HG03280 (cell line): ENCODE data around the gene IVNS1ABP.

ENCODE experiments used
- ATAC-seq: cut with Tn5 transposase; IDR thresholded peaks from one replicate; pipeline ENCODE4 v1.9.1; 2021; ENCODE audit warnings: mild to moderate bottlenecking, moderate library complexity; ENCODE audit not compliant: unreplicated experiment

IVNS1ABP gene

DNA sequence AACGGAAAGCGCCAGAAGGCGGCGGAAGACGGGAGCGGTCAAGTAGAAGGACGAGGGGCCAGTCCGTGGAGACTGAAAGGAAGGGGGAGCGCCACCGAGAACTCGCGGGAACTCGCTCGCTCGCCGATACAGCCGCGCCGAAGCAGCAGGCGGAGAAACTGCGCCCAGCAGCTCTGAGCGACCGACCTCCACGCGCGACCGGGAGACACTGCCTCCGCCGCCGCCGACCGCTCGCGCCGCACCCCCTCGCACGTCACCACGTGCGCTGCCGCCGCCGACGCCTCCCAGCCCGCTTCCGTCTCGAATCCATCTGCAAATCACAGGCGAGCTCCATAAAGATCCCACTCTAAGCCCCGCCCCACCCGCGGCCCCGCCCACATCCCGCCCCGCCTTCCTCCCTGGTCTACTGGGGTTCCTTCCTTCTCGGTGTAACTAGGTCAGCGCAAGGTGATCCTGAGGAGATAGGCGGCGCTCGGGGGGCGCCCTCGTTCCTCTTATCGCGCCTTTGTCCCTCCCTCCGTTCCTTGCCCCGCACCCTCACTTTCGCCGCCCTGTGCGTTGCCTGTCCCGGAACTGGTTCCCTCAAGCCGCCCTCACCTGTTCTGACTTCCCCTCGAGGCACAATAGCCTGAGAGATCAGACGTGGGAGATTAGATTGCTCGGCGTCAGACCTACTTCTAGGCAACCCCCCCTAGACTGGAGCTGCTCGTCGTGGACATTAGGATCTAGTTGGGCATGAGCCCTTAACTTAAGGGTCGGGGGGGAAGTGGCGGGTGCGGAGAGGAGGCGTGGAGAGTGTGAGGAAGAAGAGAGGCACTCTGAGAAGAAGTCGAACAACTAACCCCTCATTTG lies at the start of gene IVNS1ABP:
TSS of gene IVNS1ABP (minus strand) at position 210 of the 852 bp plus-strand sequence. CDS start 7,750 bp downstream, outside the sequence.
- peak; percentile 71 for ATAC-seq

DNA sequence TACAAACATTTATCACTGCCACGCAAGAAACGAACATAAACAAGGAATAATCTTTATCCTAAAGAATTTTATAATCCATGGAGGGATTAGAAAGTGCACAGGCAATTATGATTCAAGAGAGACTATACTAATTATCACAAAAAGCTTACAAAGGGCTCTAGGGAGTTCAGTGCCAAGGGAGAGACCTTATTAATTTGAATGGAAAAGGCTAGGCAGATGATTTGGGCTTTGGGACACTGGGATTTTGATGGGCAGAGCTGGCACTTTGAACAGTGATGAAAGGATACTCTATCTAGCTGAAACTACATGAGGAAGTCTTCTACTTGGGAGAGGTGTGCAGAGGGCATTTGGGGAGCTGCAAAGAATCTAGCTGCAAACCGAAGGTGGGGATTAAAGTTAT lies 48.9 kb upstream of the IVNS1ABP start:
- no peak for ATAC-seq

DNA sequence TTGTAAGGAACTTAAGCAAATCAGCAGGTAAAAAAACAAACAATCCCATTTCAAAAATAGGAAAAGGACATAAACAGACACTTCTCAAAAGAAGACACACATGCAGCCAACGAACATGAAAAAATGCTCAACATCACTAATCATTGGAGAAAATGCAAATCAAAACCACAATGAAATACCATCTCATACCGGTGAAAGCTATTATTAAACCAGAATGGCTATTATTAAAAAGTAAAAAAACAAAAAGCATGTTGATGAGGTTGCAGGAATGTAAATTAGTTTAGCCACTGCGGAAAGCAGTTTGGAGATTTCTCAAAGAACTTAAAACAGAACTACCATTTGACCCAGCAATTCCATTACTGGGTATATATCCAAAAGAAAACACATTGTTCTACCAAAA lies 47.5 kb upstream of the IVNS1ABP start:
- peak; percentile 47 for ATAC-seq

DNA sequence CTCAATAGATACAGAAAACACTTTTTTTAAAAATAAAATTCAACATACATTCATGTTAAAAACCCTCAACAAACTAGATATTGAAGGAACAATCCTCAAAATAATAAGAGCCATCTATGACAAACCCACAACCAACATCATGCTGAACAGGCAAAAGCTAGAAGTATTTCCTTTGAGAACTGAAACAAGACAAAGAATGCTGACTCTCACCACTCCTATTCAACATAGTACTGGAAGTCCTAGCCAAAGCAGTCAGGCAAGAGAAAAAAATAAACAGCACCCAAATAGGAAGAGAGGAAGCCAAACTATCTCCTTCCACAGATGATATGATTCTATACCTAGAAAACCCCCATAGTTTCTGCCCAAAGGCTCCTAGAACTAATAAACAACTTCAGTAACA lies 46.2 kb upstream of the IVNS1ABP start:
- ATAC-seq, result no peak

DNA sequence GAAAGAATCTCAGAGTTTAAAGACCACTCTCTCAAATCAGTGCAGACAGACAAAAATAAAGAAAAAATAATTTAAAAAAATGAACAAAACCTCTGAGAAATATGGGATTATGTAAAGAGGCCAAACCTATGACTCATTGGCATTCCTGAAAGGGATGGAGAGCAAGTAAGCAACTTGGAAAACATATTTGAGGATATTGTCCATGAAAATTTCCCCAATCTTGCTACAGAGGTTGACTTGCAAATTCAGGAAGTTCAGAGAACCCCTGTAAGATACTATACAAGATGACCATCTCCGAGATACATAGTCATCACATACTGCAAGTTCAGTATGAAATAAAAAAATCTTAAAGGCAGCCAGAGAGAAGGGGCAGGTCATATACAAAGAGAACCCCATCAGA lies 43.7 kb upstream of the IVNS1ABP start:
- ATAC-seq, result no peak

DNA sequence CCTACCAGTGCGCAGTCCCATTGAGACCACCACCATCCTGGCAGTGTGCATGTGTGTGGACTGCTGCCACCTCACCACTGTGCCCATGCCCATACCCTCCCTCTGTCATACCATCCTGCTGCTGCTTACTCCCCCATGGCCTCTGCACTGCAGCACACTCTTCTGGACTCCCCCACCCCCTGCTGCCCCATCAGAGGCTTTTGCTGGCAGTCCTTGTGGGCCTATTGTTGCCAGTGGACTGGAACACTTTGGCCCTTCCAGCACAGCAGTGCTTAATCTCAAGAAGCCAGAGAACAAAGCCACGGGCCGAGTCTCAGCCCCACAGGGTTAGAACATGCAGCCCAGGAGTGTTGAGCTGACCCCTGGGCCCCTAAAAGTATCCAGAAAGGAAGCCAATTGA lies 41.9 kb upstream of the IVNS1ABP start:
- ATAC-seq, result no peak

DNA sequence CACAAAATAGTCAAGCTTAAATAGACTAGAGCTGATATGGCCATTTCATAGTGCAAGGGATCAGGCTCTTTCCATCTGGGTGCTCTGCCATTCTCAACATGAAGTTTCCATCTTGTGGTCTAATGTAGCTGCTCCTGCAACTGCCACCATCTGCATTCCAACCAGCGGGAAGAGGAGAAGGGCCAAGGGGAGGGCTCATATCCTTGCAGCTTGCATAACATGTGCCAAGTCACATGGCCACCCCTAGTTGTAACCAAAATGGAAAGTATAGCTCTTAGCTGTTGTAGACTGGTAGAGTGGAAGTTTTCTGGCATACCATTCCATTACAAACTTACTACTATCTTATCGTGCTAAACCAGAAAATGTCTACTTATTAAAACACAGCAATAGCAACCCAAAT lies 38.9 kb upstream of the IVNS1ABP start:
- ATAC-seq, result no peak

DNA sequence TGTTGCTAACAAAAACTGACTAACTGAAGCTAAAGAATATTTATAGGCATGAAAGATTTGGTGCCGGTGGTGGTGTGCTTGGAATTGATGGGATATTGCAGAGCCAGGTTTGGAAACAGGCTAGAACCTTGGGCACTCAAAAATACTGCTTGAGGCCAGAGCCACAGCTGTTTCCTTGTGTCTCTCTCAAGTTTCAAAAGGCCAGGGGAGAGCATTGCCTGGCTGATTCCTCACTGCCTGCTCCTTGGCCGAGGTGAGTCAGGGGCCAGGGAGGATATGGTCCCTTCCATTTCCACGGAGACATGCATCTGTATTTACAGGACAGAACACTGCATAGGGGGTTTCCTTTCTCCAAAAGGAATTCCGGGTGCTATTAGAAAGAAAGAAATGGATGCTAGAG lies 36.1 kb upstream of the IVNS1ABP start:
- no peak for ATAC-seq

DNA sequence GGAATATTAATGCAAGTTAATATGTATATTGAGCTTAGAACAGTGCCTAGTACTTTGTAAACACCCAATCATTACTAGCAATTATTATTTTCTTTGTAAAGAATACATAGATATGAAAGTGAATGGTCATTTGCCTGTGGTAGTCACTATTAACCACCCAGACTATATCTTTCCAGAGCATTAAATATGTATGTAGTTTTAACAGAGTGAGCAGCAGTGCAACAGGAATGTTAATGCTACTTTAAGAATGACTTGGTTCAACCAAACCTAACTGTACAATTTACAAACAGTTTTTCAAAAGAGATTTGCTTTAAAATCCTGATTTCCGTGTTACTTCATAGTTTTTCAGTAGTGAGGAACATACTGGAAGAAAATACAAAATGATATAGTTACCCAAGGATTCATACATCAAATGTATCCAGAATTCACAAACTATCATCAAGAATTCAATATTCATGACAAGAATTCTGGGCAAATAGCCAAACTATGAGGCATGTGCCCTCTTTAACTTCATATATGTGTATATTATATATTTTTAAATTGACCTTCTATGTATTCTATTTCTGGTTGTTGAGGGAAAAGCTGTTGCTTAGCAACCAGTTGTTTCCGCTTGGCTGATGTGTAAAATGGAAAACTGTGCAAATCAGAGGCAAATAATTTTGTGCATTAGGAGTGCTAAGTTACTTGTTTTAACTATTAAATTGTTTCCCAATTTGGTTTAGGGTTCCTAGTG lies 34.9 kb upstream of the IVNS1ABP start:
- ATAC-seq, result no peak

DNA sequence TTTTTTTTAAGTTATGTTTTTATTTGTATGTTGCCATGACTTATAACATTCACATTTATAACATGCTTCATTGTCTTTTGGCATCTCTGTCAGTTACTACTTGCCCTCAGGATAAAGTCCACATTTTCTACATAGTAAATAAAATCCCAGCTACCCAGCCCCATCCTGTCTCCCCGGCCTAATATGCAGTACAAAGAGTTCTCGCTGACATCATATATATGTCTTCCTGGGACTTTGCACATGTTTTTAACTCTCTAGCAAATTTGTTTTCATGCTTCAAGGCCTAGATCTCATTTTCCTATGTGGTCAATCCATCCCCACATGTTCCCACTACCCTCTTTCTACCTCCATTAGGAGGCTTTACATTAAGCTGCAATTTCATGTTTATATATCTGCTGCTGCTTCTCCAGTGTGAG lies 33.0 kb upstream of the IVNS1ABP start:
- no peak for ATAC-seq

DNA sequence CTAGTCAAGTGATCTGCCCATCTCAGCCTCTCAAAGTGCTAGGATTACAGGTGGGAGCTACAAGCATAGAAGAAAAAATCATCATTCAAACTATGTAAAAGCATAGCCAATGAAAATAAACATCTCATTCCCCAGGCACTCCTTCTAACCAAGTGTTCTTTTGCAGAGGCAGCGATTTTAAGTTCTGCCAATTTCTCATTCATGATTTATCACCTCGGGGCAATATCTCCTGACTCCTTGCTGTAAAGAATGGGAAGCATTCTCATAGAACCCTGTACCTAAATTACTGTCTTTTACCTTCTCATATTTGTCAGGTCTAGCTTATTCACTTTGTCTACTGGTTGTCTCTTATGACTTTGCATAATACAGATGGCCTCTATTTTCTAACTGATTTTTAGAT lies 32.5 kb upstream of the IVNS1ABP start:
- ATAC-seq, result no peak

DNA sequence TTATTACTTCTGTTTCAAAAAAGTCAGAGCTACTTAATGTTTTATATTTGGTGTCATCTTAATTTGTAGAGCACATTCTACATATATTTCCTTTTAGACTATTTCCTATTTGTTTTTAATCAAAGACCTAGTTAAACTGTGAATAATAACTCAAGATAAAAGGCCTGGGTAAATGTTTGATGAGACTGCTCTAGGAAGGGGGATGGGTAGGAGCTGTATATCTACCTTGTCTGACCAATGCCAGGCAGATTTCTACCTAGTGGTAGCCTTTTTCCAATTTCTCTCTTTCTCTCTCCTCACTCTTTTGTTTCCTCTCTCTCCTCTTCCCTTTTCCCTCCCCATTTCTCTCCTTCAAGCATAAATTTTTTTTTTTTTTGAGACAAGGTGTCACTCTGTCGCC lies 31.9 kb upstream of the IVNS1ABP start:
- ATAC-seq, result no peak

DNA sequence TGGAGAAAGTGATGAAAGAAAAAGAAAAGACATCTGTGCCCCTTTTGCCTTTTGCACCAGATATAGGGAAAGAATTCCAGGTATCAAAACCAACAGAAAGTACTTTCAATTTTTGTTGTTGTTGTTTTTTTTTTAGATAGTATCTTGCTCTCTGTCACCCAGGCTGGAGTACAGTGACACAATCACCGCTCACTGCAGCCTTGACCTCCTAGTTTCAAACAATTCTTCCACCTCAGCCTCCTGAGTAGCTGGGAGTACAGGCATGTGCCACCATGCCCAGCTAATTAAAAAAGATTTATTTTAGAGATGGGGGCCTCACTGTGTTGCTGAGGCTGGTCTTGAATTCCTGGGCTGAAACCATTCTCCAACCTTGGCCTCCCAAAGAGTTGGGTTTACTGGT lies 31.3 kb upstream of the IVNS1ABP start:
- no peak for ATAC-seq

DNA sequence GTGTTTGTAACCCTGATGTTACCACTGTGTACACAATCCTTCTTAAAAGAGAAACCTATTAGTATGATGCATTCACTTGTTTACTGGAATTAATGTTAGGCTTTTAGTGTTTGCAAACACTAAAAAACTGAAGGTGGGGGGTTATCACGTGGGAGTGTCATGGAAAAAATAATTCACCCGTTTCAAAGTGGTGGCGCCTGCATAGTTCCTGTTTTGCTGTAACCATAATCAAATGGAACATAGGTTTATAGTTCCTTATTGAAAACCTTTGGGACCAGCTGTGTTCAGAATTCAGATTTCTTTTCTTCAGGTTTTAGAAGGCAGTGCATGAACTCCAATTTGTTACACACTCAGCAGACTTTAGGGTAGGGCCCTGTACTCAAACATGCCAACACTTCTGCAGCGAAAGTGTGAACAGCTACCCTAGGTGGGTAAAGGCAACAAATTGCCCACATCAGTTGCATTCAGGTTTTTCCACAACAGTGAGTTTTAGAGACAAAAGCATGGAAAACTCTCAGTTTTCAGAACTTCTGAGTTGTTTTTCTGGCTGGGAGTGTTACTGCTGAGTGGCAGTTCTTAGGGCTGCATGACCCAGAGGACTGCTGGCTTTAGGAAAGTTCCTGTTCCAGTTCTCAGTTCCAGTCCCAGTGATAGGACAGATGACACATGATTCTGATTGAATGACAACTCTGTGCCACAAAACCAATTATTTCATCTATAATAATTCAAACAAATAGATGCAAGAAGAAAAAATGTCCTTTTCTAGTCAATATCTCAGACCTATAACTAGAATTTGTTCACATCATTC lies 29.1 kb upstream of the IVNS1ABP start:
- no peak for ATAC-seq

DNA sequence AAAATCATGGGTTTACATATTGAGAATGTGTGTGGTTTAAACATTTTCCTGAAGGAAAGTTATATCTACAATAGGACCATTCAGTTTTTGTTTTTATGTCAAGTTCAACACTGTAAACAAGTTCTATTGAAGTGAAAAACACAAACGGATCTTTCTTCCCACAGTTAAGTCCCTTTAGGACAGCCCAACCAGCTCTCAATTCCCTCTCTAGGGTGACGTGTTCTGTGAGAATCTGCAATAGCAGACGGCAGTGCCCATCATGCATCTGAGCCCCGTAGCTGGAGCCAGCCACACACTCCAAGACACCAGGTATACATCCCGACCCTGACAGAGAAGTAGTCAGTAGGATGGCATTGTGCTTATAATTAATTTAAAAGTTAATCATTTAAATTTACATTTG lies 26.3 kb upstream of the IVNS1ABP start:
- no peak for ATAC-seq

DNA sequence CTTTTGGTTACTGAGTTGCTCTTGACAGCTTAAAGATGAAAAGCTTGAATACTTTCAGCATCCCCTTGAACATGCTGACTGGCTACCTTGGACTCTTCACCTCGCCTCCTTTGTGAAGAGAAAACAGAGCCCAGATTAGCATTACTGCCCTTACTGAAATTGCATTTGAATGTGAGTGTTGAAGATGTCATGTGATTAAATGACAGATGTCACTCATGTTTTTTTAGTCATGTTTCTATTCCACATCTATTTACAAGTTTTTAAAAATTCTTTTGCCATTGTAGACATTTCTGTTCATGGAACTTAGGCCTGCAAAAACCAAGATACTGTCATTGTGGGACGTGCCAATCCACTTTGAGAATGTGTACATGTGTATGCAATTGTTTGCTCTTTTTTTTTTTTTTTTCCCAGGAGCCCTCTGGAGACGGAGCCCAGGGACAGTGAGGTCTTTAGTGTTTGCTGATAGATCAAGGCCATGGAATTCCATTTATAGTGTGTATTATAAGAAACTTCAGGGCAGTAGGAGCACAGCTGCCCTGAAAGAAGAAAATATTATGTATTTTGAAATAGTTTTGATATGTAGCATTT lies 25.7 kb upstream of the IVNS1ABP start:
- ATAC-seq, result no peak

DNA sequence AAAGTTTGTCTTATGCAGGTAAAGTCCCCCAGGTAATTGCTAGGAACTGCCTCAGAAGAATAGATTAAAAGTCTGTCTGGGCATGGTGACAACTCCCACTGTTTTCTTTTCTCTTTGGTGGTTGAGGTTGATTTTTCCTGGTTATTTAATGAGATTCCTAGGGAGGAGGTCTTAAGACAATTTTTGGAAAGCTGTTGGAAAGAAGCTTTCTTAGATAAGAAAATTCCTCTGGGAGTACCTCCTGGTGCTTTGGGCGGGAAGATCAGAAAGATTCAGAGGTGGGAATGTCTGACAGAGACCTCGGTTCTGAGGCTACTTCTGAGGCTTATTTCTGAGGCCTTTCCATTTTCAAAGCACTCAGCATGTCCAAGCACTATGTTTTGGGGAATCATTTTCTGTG lies 25.0 kb upstream of the IVNS1ABP start:
- no peak for ATAC-seq

DNA sequence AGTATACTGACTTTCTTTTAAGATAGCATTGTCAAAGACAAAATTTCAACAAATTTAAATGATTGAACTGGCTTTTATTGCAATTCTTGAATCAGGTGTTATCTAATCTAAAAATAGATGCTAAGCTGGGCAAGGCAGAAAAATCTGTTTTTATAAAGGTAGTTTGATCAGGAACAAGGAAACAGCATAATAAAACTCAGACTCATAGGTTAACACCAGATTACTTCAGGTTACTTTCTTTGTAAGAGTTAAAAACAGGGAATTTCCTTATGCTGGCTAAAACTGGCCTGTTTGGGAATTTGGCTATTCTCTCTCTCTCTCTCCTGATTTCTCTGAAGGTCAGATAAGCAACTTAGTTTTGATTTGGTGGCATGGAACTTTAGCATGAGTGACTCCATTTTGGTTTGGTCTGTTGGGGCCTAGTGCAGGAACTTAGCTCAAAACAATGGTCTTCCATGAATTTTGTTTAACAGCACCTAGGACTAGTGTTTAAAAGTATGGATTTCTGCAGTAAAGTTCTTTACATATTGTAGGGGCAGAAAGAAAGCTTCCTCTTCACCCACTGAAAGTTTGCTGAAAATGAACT lies 24.2 kb upstream of the IVNS1ABP start:
- ATAC-seq, result no peak

DNA sequence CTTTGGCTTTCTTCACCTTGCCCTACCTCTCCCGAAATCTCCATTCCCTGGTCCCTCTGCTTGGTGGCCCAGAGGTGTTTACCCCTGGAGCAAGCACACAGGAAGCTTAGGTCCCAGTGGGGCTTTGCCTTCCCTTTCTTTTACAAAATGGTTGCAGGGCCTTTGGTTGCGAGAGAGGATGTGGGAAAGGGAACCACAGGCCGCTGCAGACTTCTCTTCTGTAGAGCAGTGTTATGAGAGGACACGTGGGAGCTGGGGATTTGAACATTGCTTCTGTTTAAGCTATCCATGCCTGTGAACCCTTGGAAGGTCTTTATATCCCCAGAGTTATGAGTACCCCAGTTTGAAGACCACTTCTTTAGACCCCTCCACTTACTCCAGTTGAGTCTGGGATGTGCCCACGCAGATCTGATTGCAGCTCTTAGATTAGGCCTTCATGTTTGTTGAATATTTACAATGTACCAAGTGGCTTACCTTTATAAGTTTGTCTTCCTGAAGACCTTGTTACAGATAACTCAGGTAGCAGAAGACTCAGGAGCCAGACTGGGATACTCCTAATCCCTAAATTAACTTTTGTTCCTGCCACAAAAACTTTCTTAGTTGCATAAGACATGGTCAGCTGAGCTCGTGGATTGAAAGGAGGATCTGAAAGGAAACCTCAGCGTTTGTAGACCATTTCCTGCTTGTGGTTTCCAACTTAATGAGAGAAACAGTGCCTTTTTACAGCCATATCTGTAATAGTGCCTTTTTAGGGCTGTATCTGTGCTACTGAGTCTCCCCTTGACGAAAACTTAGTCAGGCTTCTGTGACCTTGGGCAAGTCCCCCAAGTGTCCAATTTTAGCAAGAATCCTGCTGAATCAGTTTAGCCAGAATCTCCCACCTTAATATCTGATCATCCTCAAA lies 21.9 kb upstream of the IVNS1ABP start:
- ATAC-seq, result peak; percentile 96

DNA sequence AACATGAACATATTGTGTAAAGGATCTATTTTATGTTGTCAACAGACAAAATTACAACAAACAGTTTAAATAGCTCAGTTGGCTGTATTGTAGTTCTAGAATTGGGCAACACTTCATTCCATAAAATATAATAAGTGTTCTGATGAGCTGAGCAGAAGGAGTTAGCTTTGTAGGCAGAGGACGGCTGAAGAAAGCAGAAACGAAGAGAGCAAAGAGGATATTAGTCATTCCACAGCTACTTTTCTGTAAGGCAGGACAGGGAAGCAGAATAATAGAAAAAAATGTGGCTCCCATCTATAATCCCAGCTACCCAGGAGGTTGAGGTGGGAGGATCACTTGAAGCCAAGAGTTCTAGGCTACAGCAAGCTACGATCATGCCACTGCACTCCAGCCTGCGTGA lies 20.2 kb upstream of the IVNS1ABP start:
- no peak for ATAC-seq
